ENCODE measurements around the gene BATF. TPM values are rescaled to one million over a fixed set of nuclear protein-coding genes. Genes with fewer than 3 reads are reported as not detected.

Gene BATF
- total RNA-seq, 1 experiment from 2014 or later, result 55.7 TPM

DNA sequence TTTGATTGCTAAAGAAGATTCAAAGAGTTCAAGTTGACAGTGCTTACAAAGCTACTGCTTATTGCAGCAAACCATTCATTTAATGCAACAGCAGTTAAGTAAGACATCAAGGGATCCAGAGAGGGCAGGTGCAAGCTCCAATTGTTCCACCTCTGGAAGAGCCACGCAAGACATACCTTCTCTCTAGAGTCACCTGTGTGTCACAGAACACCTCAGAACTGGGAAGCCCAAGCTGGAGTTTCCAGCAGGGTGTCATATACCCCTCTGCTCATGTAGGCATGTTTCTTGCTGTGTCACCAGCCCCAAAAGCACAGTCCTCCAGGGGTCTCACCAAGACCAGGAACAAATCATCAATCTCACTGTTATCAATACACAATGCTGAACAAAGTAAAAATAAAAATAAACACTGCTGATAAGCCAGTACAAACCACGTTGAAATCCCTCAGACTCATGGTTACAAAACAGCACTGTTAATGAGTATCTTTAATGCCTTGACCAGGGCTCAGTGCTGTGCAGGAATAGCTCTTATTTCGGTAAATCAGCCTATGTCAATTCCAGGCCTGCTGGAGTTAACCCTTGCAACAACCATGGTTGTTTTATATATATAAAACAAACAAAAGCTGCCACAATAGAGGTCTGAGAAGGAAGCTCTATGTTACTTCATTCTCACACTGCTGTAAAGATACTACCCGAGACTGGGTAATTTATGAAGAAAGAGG, 37.4 kb upstream of the BATF start:
- no peaks in the 10 kb centered on the region for H4K20me1 ChIP-seq (ENCODE audit: insufficient read depth)
- H3K9me2 ChIP-seq (ENCODE audit: insufficient read depth), result no peaks in the 10 kb centered on the region
- TF ChIP-seq, protein P1, sequence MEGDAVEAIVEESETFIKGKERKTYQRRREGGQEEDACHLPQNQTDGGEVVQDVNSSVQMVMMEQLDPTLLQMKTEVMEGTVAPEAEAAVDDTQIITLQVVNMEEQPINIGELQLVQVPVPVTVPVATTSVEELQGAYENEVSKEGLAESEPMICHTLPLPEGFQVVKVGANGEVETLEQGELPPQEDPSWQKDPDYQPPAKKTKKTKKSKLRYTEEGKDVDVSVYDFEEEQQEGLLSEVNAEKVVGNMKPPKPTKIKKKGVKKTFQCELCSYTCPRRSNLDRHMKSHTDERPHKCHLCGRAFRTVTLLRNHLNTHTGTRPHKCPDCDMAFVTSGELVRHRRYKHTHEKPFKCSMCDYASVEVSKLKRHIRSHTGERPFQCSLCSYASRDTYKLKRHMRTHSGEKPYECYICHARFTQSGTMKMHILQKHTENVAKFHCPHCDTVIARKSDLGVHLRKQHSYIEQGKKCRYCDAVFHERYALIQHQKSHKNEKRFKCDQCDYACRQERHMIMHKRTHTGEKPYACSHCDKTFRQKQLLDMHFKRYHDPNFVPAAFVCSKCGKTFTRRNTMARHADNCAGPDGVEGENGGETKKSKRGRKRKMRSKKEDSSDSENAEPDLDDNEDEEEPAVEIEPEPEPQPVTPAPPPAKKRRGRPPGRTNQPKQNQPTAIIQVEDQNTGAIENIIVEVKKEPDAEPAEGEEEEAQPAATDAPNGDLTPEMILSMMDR (conservative IDR thresholded peaks at IDR 0.05), result no peak
- TF ChIP-seq EZH2 (IDR thresholded peaks at IDR 0.05; ENCODE audit: low read depth), result no peak
- H3K36me3 ChIP-seq (ENCODE audit: low read depth), result no peaks in the 10 kb centered on the region
- H3K27me3 ChIP-seq (ENCODE audit: insufficient read depth, low read depth), result no peaks in the 10 kb centered on the region
- peaks cover 24% of the 10 kb centered on the region for H3F3A ChIP-seq (ENCODE audit: insufficient read depth, low read depth)
- H3K4me1 ChIP-seq (replicated peaks; ENCODE audit: insufficient read depth), result peaks cover 18% of the 10 kb centered on the region
- no peaks in the 10 kb centered on the region for H3K9me3 ChIP-seq (ENCODE audit: insufficient read depth, low read depth)
- no peaks in the 10 kb centered on the region for H3K79me2 ChIP-seq (ENCODE audit: low read depth)
- DNase-seq, result no peak
- H3K4me2 ChIP-seq, result no peak overlapping the region
- H2AFZ ChIP-seq, result no peak overlapping the region
- BruUV-seq (replicated peaks), result no TSS peak
- CTCF ChIA-PET, result interaction anchor here (0.7 to 1.0 kb wide), 3 partner anchors 33 to 175 kb away, joined by 3 to 11 read pairs (median 4); no protein-coding TSS in a partner anchor
- POLR2A ChIA-PET (ENCODE audit: unreplicated experiment), result no interaction called here
- H3K27ac ChIP-seq, result no peak overlapping the region
- intact Hi-C loops (cut with micrococcal nuclease; ENCODE audit: unreplicated experiment), result no loop called here
- H3K4me3 ChIP-seq, result no peak overlapping the region

DNA sequence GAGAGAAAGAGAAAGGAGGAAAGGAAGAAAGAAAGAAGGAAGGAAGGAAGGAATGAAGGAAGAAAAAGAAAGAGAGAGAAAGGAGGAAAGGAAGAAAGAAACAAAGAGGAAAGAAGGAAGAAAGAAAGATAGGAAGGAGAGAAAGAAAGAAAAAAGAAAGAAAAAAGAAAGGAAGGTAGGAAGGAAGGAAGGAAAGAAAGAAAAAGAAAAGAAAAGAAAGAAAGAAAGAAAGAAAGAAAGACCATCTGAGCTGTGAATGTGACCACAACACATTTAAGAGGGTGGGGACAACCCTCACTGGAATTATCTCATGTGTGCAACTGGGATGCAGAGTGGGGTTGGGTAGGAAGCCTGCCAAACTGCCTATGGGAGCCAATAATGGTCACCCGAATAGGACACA, 36.0 kb upstream of the BATF start:
- BruUV-seq (replicated peaks), result no TSS peak
- Histone ChIP-seq H3K9me3 (ENCODE audit: insufficient read depth, low read depth) (no peaks in the 10 kb centered on the region), H3K4me2 (no peak overlapping the region), H3K36me3 (ENCODE audit: low read depth) (no peaks in the 10 kb centered on the region), H3K27me3 (ENCODE audit: insufficient read depth, low read depth) (no peaks in the 10 kb centered on the region), H3F3A (ENCODE audit: insufficient read depth, low read depth) (peaks cover 24% of the 10 kb centered on the region), H3K4me3 (no peak overlapping the region), H3K4me1 (replicated peaks; ENCODE audit: insufficient read depth) (peaks cover 18% of the 10 kb centered on the region), H4K20me1 (ENCODE audit: insufficient read depth) (no peaks in the 10 kb centered on the region), H3K9me2 (ENCODE audit: insufficient read depth) (no peaks in the 10 kb centered on the region), H3K79me2 (ENCODE audit: low read depth) (no peaks in the 10 kb centered on the region), H2AFZ (no peak overlapping the region), H3K27ac (no peak overlapping the region)
- CTCF ChIA-PET, result interaction anchor here (0.6 to 4.0 kb wide), 5 partner anchors 45 to 496 kb away, joined by 4 to 47 read pairs (median 11); no protein-coding TSS in a partner anchor
- no peak for TF ChIP-seq EZH2 (IDR thresholded peaks at IDR 0.05; ENCODE audit: low read depth)
- TF ChIP-seq, protein P1 (conservative IDR thresholded peaks at IDR 0.05), result no peak
- POLR2A ChIA-PET (ENCODE audit: unreplicated experiment), result interaction anchor here (0.6 to 0.7 kb wide), 3 partner anchors 27 to 45 kb away, joined by 3 to 16 read pairs (median 5); no protein-coding TSS in a partner anchor
- DNase-seq, result no peak
- intact Hi-C loops (cut with micrococcal nuclease; ENCODE audit: unreplicated experiment), result no loop called here

DNA sequence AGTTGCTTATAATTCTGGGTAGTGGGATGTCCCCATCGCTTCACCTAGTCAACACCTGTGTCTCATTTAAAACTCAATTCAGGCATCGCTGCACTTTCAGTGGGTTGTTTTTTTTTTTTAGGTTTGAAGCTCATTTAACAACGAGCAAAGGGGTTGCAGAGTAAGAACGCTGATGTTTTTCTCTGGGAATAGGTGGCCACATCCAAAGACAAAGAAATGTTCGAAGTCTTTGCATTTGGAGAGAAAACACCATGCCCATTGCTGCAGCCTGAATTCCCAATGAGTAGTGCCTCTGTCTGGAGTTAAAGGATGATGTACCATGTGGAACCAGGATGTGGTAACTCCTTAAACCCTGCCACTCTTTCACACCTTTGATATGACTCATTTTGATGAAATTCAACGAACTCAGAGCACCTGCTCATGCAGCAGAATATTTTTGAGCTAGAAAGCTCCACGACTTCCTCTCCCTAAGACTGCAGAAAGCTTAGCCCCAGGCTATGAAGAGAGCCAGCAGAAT, 35.1 kb upstream of the BATF start:
- peak overlapping the region; percentile 14; the same call in 1 of the 2 replicates for H3K4me2 ChIP-seq
- no peaks in the 10 kb centered on the region for H3K27me3 ChIP-seq (ENCODE audit: insufficient read depth, low read depth)
- H3K4me3 ChIP-seq, result no peak overlapping the region
- POLR2A ChIA-PET (ENCODE audit: unreplicated experiment), result interaction anchor here (0.5 to 1.0 kb wide), 5 partner anchors 35 to 73 kb away, joined by 3 to 7 read pairs (median 4); partner anchors contain the start of gene JDP2
- no peaks in the 10 kb centered on the region for H3K79me2 ChIP-seq (ENCODE audit: low read depth)
- peak; percentile 83 to 99 for DNase-seq
- H3K9me3 ChIP-seq (ENCODE audit: insufficient read depth, low read depth), result no peaks in the 10 kb centered on the region
- H3K9me2 ChIP-seq (ENCODE audit: insufficient read depth), result no peaks in the 10 kb centered on the region
- 0 out of 2 replicates have a peak overlapping the region, but pooled peaks have one; percentile 5 for H3K27ac ChIP-seq
- no peaks in the 10 kb centered on the region for H4K20me1 ChIP-seq (ENCODE audit: insufficient read depth)
- no TSS peak for BruUV-seq (replicated peaks)
- TF ChIP-seq EZH2 (IDR thresholded peaks at IDR 0.05; ENCODE audit: low read depth), result no peak
- TF ChIP-seq, protein P1 (conservative IDR thresholded peaks at IDR 0.05), result no peak
- H2AFZ ChIP-seq, result no peak overlapping the region
- CTCF ChIA-PET, result interaction anchor here (0.6 to 4.0 kb wide), 15 partner anchors 19 to 496 kb away, joined by 3 to 47 read pairs (median 4); no protein-coding TSS in a partner anchor
- H3F3A ChIP-seq (ENCODE audit: insufficient read depth, low read depth), result peaks cover 24% of the 10 kb centered on the region
- H3K36me3 ChIP-seq (ENCODE audit: low read depth), result no peaks in the 10 kb centered on the region
- peaks cover 18% of the 10 kb centered on the region for H3K4me1 ChIP-seq (replicated peaks; ENCODE audit: insufficient read depth)
- intact Hi-C loops (cut with micrococcal nuclease; ENCODE audit: unreplicated experiment), result loop anchor here (1.0 kb wide), 5 partner anchors 28 to 87 kb away; no protein-coding TSS in a partner anchor
